Measurements from ENCODE around the gene LRCH1. TPM values are rescaled to one million over a fixed set of nuclear protein-coding genes. Genes with fewer than 3 reads are reported as not detected.

LRCH1 gene
- total RNA-seq, 1 experiment from 2014 or later: 10.9 TPM

DNA sequence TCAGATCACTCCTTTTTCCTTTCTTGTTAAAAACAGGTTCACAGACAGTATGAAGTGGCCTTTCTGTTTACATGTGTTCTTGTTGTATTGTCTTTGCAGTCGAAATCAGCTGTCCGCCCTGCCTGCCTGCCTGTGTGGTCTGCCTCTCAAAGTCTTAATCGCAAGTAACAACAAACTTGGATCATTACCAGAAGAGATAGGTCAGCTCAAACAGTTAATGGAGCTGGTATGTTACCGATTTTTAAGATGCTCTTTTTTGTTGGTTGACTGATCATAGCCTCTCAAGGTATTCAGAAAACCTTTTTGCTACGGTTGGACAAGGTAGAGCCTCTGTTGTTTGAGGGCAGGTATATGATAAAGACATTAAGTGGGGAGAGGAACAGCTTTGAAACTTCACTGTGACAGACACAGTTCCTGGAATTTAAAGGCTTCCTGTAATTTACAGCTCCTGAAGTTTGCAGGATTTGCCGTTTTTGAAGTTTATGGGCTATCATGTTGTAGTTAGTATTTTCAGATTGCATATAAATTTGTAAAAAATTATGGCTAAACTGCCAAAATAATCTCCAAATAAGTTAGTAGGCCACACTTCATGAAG lies 116.1 kb downstream of the LRCH1 start:
- H3K4me3 ChIP-seq: no peak overlapping the region
- no peak overlapping the region for H3K27ac ChIP-seq
- H3K9me3 ChIP-seq (replicated peaks): no peaks in the 10 kb centered on the region
- H3K27me3 ChIP-seq: no peaks in the 10 kb centered on the region
- peak; percentile 42 to 52 for DNase-seq
- H3K4me1 ChIP-seq: peaks cover 29% of the 10 kb centered on the region
- H3K36me3 ChIP-seq: peaks cover 4% of the 10 kb centered on the region

- Histone ChIP-seq H3K36me3 (peaks cover 4% of the 10 kb centered on the region), H3K27ac (no peak overlapping the region), H3K4me3 (no peak overlapping the region), H3K9me3 (replicated peaks) (no peaks in the 10 kb centered on the region), H3K27me3 (no peaks in the 10 kb centered on the region), H3K4me1 (peaks cover 22% of the 10 kb centered on the region)
- DNase-seq: no peak
Observed at GRCh38 chr13:46672338-46673090, 119.5 kb downstream of the LRCH1 start.

DNA sequence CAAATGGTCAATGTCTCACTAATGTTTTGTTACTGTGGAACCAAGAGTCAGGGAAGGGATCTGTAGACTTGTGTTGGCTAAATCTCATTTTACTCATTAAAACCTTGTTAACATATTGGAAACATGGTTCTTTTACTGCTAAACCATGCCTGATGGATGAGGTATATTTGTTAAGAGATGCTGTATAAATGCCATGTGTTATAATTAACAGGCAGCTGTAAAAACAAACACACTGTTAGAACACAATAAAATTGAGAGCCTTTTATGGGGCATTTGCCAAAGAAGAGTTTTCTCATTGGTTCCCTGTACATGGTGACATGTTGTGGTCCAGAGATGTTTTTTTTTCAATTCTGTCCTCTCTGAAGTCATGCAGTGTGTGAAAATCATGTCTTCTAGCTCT lies 122.0 kb downstream of the LRCH1 start:
- H3K4me3 ChIP-seq: no peak overlapping the region
- no peaks in the 10 kb centered on the region for H3K27me3 ChIP-seq
- no peaks in the 10 kb centered on the region for H3K9me3 ChIP-seq (replicated peaks)
- DNase-seq: peak in 1 of 2 experiments; percentile 69
- H3K36me3 ChIP-seq: peaks cover 3% of the 10 kb centered on the region
- H3K4me1 ChIP-seq: peaks cover 14% of the 10 kb centered on the region
- H3K27ac ChIP-seq: peak overlapping the region; percentile 7; the same call in 1 of the 2 replicates

DNA sequence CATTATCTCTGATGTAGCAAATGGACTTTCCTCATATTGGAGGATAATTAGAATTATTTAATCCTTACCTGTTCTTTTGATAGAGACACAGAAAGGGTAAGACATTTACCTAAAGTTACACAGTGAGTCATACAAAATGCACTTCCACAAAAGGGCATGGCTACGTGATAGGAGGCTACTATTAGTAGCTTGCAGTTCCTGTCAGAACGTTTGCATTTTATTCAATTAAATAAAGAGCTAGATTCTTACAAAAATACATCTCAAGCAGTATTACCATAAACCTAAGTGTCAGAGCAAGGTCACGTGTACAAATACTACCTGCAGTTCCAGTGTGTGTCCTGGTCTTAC lies 123.4 kb downstream of the LRCH1 start:
- H3K27me3 ChIP-seq: no peaks in the 10 kb centered on the region
- peaks cover 27% of the 10 kb centered on the region for H3K4me1 ChIP-seq
- peaks cover 3% of the 10 kb centered on the region; the same call in 1 of the 2 replicates for H3K36me3 ChIP-seq
- DNase-seq: no peak
- H3K9me3 ChIP-seq (replicated peaks): no peaks in the 10 kb centered on the region
- H3K27ac ChIP-seq: no peak overlapping the region
- no peak overlapping the region for H3K4me3 ChIP-seq

- no peak overlapping the region for H3K27ac ChIP-seq
- peaks cover 45% of the 10 kb centered on the region for H3K4me1 ChIP-seq
- DNase-seq: no peak
Observed at GRCh38 chr13:46679369-46680120, 126.6 kb downstream of the LRCH1 start.

DNA sequence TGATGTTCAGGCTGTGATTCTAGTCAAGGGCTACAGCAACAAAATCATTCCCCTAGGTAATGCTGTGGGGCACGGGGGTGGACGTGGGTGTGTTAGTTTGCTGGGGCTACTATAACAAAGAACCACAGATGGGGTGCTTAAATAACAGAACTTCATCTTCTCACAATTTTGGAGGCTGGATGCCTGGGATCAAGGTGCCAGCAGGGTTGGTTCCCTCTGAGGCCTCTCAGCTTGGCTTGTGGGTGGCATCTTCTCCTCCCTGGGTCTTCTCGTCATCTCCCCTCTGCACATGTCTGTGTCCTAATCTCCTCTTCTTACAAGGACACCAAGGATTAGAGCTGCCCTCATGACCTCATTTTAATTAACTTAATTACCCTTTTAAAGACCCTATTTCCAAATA lies 129.0 kb downstream of the LRCH1 start:
- Histone ChIP-seq H3K36me3 (no peaks in the 10 kb centered on the region), H3K4me1 (peaks cover 56% of the 10 kb centered on the region)

More at GRCh38 chr13:46679369-46680120, 126.6 kb downstream of the LRCH1 start:
- Histone ChIP-seq H3K27me3 (no peaks in the 10 kb centered on the region), H3K9me3 (replicated peaks) (no peaks in the 10 kb centered on the region), H3K4me3 (no peak overlapping the region), H3K36me3 (no peaks in the 10 kb centered on the region)

GRCh38 chr13:46682707-46683106 lies 129.7 kb downstream of the LRCH1 start:
- Histone ChIP-seq H3K4me1 (peaks cover 63% of the 10 kb centered on the region), H3K9me3 (replicated peaks) (no peaks in the 10 kb centered on the region), H3K27ac (no peak overlapping the region), H3K36me3 (no peaks in the 10 kb centered on the region), H3K4me3 (no peak overlapping the region), H3K27me3 (no peaks in the 10 kb centered on the region)
- DNase-seq: no peak

More for the DNA sequence above, 129.0 kb downstream of the LRCH1 start:
- Histone ChIP-seq H3K27me3 (no peaks in the 10 kb centered on the region), H3K4me3 (no peak overlapping the region), H3K27ac (no peak overlapping the region), H3K9me3 (replicated peaks) (no peaks in the 10 kb centered on the region)
- DNase-seq: no peak

DNA sequence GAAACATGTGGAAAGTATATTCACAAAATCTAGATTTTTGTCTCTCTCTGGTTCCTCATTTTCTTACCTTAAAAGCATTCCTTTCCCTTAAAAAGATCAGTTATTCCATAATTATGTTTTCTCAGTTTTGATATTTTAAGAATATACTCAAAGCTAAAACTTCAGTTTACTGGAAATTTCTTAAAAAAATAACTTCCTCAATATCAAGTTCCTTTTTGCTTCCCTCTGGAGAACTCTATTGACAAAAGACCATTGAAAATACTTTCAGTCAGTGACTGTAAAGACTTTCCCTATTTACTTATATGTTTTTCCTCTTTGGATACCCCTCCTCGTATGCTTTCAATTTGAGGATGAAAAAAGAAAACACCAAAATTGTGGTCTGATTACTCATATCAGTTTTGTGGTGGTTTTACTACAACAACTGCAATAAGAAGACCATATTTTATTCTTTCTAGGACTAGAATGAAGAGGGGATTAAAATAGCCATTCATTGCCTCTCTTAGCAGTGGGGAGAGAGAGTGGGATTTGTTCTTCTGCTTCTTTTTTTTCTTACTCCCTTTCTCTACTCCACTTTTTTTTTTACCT lies 130.8 kb downstream of the LRCH1 start:
- peaks cover 74% of the 10 kb centered on the region for H3K4me1 ChIP-seq

DNA sequence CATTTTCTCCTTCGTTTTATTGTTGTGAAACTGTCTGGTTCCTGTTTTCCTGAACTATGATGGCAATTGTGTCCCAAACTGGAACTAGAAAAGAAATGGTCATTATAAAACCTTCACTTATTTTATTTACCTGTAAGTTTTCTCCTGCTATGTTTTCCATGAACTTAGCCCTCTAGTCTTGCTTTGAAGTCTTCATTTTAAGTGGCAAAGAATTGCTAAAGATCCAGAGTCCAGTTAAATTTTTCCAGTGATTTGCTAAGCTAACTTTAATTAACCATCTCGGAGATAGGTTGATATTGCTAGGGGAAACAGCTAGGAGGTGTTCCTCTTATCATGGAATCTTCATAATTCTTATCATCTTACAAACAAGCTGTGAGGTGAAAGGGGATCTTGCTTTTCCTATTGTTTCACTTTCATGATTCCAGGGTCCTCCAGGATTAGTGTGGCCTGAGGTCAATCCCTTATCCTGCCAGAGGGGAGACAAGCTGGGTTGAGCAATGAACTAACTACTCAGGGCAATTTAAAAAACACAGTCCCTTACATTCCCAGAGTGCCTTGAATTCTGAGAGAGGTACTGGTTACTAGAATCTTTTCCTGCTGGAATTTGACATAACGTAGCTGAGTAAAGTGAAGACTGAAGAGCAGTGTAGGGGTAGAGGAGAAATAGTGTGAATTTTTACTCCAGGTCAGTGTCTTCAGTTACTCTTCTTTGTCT lies 131.5 kb downstream of the LRCH1 start:
- H3K9me3 ChIP-seq (replicated peaks): no peaks in the 10 kb centered on the region
- no peaks in the 10 kb centered on the region for H3K27me3 ChIP-seq
- no peak overlapping the region for H3K4me3 ChIP-seq
- DNase-seq: peak; percentile 38 to 64
- peak overlapping the region; percentile 76 for H3K27ac ChIP-seq
- H3K36me3 ChIP-seq: no peaks in the 10 kb centered on the region; the same call in 1 of the 2 replicates
- H3K4me1 ChIP-seq: peaks cover 75% of the 10 kb centered on the region

More for the DNA sequence above, 130.8 kb downstream of the LRCH1 start:
- no peaks in the 10 kb centered on the region for H3K9me3 ChIP-seq (replicated peaks)
- no peaks in the 10 kb centered on the region for H3K36me3 ChIP-seq
- peak overlapping the region; percentile 76; the same call in 1 of the 2 replicates for H3K27ac ChIP-seq
- no peak overlapping the region for H3K4me3 ChIP-seq
- DNase-seq: no peak
- no peaks in the 10 kb centered on the region for H3K27me3 ChIP-seq

DNA sequence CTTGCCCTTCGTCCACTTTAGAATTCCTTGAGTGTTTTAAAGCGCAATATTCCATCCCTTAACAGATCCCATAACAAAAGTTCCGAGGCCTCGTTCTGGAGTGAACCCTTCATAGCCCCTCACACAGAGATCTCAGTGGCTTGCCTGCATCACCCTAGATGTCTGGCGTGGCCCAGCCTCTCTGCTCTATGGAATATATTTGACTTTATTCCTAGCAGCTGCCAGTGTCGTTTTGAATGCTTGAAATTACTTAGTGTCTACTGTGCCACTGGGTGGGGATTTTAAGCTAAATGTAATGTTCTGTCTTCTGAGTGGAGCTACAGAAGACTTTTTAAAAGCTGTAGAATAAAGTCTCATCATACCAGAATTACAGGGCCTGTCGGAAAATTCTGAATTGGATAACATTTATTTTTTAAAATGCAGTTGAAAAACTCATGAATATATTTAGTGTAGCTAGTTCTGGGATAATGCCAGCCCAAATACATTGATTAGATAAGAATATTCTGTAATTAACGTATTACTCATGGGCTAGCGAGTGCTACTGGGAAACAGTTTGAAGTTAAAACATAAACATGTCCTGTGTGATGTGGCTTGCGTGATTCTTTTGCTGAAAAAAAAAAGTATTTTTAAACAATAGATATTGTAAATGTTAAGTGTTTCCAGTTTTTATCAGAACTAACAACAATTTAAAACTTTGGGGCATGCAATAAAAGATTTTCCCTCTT lies 132.2 kb downstream of the LRCH1 start:
- no peak overlapping the region for H3K4me3 ChIP-seq

DNA sequence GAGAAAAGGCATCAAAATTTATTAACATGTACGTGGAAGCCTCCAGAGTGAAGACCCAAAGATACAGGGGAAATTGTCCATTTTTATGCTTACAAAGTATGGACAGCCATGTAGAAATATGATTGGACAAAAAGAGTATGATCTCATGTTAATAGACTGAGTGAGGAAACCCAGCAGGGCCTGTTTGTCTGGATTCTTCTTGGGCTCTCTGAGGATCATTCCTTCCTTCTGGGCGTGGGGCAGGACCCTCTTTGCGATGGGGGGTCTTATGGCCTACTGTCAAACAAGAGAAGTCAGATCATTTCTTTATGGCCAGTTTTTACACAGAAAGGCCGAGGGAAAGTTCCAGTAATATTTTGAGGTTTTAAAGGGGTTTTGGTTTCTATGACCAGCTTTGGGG lies 133.2 kb downstream of the LRCH1 start:
- Histone ChIP-seq H3K4me3 (no peak overlapping the region), H3K27me3 (no peaks in the 10 kb centered on the region), H3K4me1 (peaks cover 60% of the 10 kb centered on the region), H3K9me3 (replicated peaks) (no peaks in the 10 kb centered on the region), H3K36me3 (peaks cover 2% of the 10 kb centered on the region; the same call in 1 of the 2 replicates), H3K27ac (no peak overlapping the region)
- DNase-seq: no peak

More for the DNA sequence above, 132.2 kb downstream of the LRCH1 start:
- Histone ChIP-seq H3K27me3 (no peaks in the 10 kb centered on the region), H3K36me3 (peaks cover 2% of the 10 kb centered on the region; the same call in 1 of the 2 replicates), H3K9me3 (replicated peaks) (no peaks in the 10 kb centered on the region), H3K27ac (peak overlapping the region; percentile 76), H3K4me1 (peaks cover 70% of the 10 kb centered on the region)
- DNase-seq: peak; percentile 53 to 68

- Histone ChIP-seq H3K4me3 (no peak overlapping the region), H3K9me3 (replicated peaks) (no peaks in the 10 kb centered on the region), H3K27ac (peak overlapping the region; percentile 44), H3K4me1 (peaks cover 54% of the 10 kb centered on the region), H3K36me3 (peaks cover 5% of the 10 kb centered on the region; the same call in 1 of the 2 replicates), H3K27me3 (no peaks in the 10 kb centered on the region)
- peak; percentile 64 to 75 for DNase-seq
Observed at GRCh38 chr13:46687810-46688209, 134.8 kb downstream of the LRCH1 start.

DNA sequence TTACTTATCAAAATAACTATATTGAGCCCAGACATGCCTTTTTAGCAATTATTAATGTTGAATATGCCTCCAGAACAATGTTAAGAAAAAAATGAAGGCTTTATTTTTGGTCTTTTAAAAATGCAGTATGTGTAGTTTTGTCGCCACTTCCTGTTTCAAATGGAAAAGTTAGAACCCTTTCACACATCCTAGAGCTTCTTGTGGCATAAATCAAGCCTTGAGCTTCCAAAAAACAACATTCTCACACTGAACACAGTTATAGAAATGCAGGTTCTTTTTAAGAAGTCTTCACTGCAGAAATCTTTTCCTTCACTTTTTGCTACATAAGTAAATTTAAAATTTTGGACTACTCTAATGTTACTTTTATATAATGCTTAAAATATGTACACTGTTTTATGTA lies 135.3 kb downstream of the LRCH1 start:
- Histone ChIP-seq H3K9me3 (replicated peaks) (no peaks in the 10 kb centered on the region), H3K36me3 (peaks cover 7% of the 10 kb centered on the region; the same call in 1 of the 2 replicates), H3K27me3 (no peaks in the 10 kb centered on the region), H3K27ac (peak overlapping the region; percentile 44), H3K4me3 (no peak overlapping the region), H3K4me1 (peaks cover 53% of the 10 kb centered on the region)
- no peak for DNase-seq
